Type B pancreatic cell (in vitro differentiated cells): ENCODE data around the gene UGT2B7. TPM values are rescaled to one million over a fixed set of nuclear protein-coding genes. Genes with fewer than 3 reads are reported as not detected.

Experiments
- DNase-seq: peaks from one replicate; pipeline ENCODE4 v3.0.0; 2021; ENCODE audit warnings: mixed read lengths; ENCODE audit not compliant: unreplicated experiment; ENCODE audit errors: extremely low spot score
- H3K27ac Mint-ChIP-seq: 2 replicates; pipeline ENCODE4 v1.8.0; 2021; ENCODE audit warnings: mild to moderate bottlenecking, mixed read lengths
- H3K27me3 Mint-ChIP-seq: 2 replicates; pipeline ENCODE4 v1.8.0; 2021; ENCODE audit warnings: mixed read lengths
- H3K36me3 Mint-ChIP-seq: 2 replicates; pipeline ENCODE4 v1.8.0; 2021; ENCODE audit warnings: mixed read lengths
- H3K4me1 Mint-ChIP-seq: one replicate; pipeline ENCODE4 v1.8.0; 2021; ENCODE audit warnings: mixed read lengths; ENCODE audit not compliant: unreplicated experiment
- H3K4me3 Mint-ChIP-seq: 2 replicates; pipeline ENCODE4 v1.8.0; 2021; ENCODE audit warnings: mild to moderate bottlenecking, mixed read lengths
- H3K9me3 Mint-ChIP-seq: 2 replicates; pipeline ENCODE4 v1.8.0; 2021; ENCODE audit warnings: mixed read lengths
- CTCF ChIP-seq: fragments of 200-600 bp; sonication (generic); conservative IDR thresholded peaks from 2 replicates; pipeline ENCODE4 v1.5.0; 2021; ENCODE audit warnings: antibody characterized with exemption, mild to moderate bottlenecking
- total RNA-seq: library from RNA; stranded (reverse); gene quantifications from 2 replicates; pipeline ENCODE4 v1.2.1, GENCODE V29; 2021; ENCODE audit warnings: low replicate concordance

Gene UGT2B7
- total RNA-seq, 1 donor from 2014 or later = 8.7 TPM

GRCh38 chr4:69075061-69075792, 21.0 kb upstream of the UGT2B7 start:
- H3K9me3 Mint-ChIP-seq = no peaks in the 10 kb centered on the region
- H3K4me1 Mint-ChIP-seq = no peaks in the 10 kb centered on the region
- no peak overlapping the region for H3K4me3 Mint-ChIP-seq
- TF ChIP-seq CTCF = no peak
- no peaks in the 10 kb centered on the region for H3K27me3 Mint-ChIP-seq
- no peaks in the 10 kb centered on the region for H3K36me3 Mint-ChIP-seq
- DNase-seq = no peak
- no peak overlapping the region for H3K27ac Mint-ChIP-seq

DNA sequence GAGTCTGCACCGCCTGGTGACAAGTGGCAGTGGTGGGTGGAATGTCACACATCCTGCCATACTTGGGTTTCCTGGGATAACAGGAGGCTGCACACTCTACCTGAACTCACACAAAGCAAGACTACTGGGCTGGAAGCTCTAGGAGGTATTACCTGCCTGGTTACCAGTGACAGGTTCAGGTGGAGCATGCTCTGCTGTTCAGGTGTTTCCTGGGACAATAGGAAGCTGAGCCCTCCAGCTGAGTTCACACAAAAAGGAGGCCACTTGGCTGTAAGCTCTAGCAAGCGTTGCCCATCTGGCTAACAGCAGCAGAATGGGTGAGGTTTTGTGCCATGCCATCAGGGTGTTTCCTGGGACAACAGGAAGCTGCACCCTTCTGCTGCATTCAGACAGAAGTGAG, 17.4 kb upstream of the UGT2B7 start:
- no peak overlapping the region for H3K27ac Mint-ChIP-seq
- H3K9me3 Mint-ChIP-seq = no peaks in the 10 kb centered on the region
- no peaks in the 10 kb centered on the region for H3K4me1 Mint-ChIP-seq
- no peak overlapping the region for H3K4me3 Mint-ChIP-seq
- DNase-seq = no peak
- no peaks in the 10 kb centered on the region for H3K27me3 Mint-ChIP-seq
- TF ChIP-seq CTCF = no peak
- no peaks in the 10 kb centered on the region for H3K36me3 Mint-ChIP-seq

GRCh38 chr4:69088473-69088872, 7.8 kb upstream of the UGT2B7 start:
- H3K9me3 Mint-ChIP-seq = no peaks in the 10 kb centered on the region

DNA sequence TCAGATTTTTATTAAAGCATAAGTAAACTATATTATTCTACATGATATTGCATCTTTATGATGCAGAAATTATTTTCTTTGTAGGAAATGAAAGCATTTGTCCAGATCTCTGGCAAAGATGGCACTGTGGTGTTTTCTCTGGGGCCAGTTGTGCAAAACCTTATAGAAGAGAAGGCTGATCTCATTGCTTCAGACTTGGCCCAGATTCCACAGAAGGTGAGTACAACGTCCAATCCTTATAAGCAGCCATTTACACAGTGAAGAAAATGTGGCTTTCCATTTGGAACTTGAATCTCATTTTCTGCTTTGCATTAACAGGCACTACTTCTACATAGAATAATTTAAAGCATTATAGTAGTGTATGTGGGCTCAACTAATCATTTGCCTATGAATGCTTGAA, 6.9 kb upstream of the UGT2B7 start:
- Mint-ChIP-seq H3K27ac (no peak overlapping the region), H3K36me3 (no peaks in the 10 kb centered on the region), H3K4me3 (no peak overlapping the region), H3K27me3 (no peaks in the 10 kb centered on the region), H3K9me3 (no peaks in the 10 kb centered on the region), H3K4me1 (no peaks in the 10 kb centered on the region)
- no peak for DNase-seq
- TF ChIP-seq CTCF = no peak

More at GRCh38 chr4:69088473-69088872, 7.8 kb upstream of the UGT2B7 start:
- H3K4me3 Mint-ChIP-seq = no peak overlapping the region
- H3K36me3 Mint-ChIP-seq = no peaks in the 10 kb centered on the region
- no peaks in the 10 kb centered on the region for H3K27me3 Mint-ChIP-seq
- no peaks in the 10 kb centered on the region for H3K4me1 Mint-ChIP-seq
- no peak overlapping the region for H3K27ac Mint-ChIP-seq
- TF ChIP-seq CTCF = no peak
- DNase-seq = no peak

GRCh38 chr4:69092190-69092589, 4.1 kb upstream of the UGT2B7 start:
- no peak for DNase-seq
- Mint-ChIP-seq H3K27me3 (no peaks in the 10 kb centered on the region), H3K36me3 (no peaks in the 10 kb centered on the region), H3K4me3 (no peak overlapping the region), H3K9me3 (no peaks in the 10 kb centered on the region), H3K4me1 (peaks cover 10% of the 10 kb centered on the region), H3K27ac (no peak overlapping the region)
- no peak for TF ChIP-seq CTCF
